GM10266 (cell line): ENCODE measurements around the gene MYO1G.

ENCODE experiments used
- DNase-seq: peaks from one replicate; pipeline ENCODE4 v3.0.0; 2012; ENCODE audit errors: extremely low spot score
- CTCF ChIP-seq: IDR thresholded peaks from 2 replicates; pipeline ENCODE4 v1.5.1; 2012; ENCODE audit warnings: mild to moderate bottlenecking, low read depth; ENCODE audit not compliant: control insufficient read depth, insufficient read depth; ENCODE audit errors: missing control alignments

The MYO1G gene

GRCh38 chr7:44982970-44983369, 4.2 kb upstream of the MYO1G start:
- TF ChIP-seq CTCF, result no peak
- DNase-seq, result no peak

- DNase-seq, result no peak
- no peak for TF ChIP-seq CTCF
Measured at GRCh38 chr7:44982535-44982923, 3.7 kb upstream of the MYO1G start.

- no peak for DNase-seq
- TF ChIP-seq CTCF, result no peak
Measured at GRCh38 chr7:44981035-44981706, 2.4 kb upstream of the MYO1G start.

- peak; percentile 72 for DNase-seq
- TF ChIP-seq CTCF, result no peak
Measured at GRCh38 chr7:44980393-44981034, 1.7 kb upstream of the MYO1G start.

- peak; percentile 45 for TF ChIP-seq CTCF
- no peak for DNase-seq
Measured at GRCh38 chr7:44979481-44980392, 922 bp upstream of the MYO1G start.

GRCh38 chr7:44977959-44978335, 868 bp downstream of the MYO1G start:
- TF ChIP-seq CTCF, result no peak
- no peak for DNase-seq
